GM18505 (cell line): ENCODE data around the gene IGFBP1.

ENCODE experiments used
- ATAC-seq: cut with Tn5 transposase; IDR thresholded peaks from one replicate; pipeline ENCODE4 v1.9.1; 2021; ENCODE audit not compliant: unreplicated experiment
- POLR2A ChIP-seq: IDR thresholded peaks from 4 replicates; pipeline ENCODE4 v1.6.1; 2011; ENCODE audit warnings: borderline replicate concordance; ENCODE audit not compliant: insufficient read depth, insufficient read length; ENCODE audit errors: extremely low read depth

Gene IGFBP1

GRCh38 chr7:45886931-45887667 lies 1.2 kb upstream of the IGFBP1 start:
- no peak for TF ChIP-seq POLR2A
- ATAC-seq: no peak

- no peak for ATAC-seq
Measured at GRCh38 chr7:45888993-45889366, 692 bp downstream of the IGFBP1 start.

GRCh38 chr7:45889367-45890067 lies 1.2 kb downstream of the IGFBP1 start:
- no peak for TF ChIP-seq POLR2A
- no peak for ATAC-seq

More at GRCh38 chr7:45888993-45889366, 692 bp downstream of the IGFBP1 start:
- TF ChIP-seq POLR2A: no peak

GRCh38 chr7:45890125-45890901 lies 2.0 kb downstream of the IGFBP1 start:
- no peak for ATAC-seq
- TF ChIP-seq POLR2A: no peak

GRCh38 chr7:45890902-45891461 lies 2.7 kb downstream of the IGFBP1 start:
- TF ChIP-seq POLR2A: no peak
- no peak for ATAC-seq

GRCh38 chr7:45891462-45892402 lies 3.4 kb downstream of the IGFBP1 start:
- no peak for ATAC-seq

GRCh38 chr7:45892407-45893035 lies 4.2 kb downstream of the IGFBP1 start:
- TF ChIP-seq POLR2A: no peak
- no peak for ATAC-seq

More at GRCh38 chr7:45891462-45892402, 3.4 kb downstream of the IGFBP1 start:
- TF ChIP-seq POLR2A: no peak

- no peak for ATAC-seq
- no peak for TF ChIP-seq POLR2A
Measured at GRCh38 chr7:45893374-45893995, 5.2 kb downstream of the IGFBP1 start.

GRCh38 chr7:45893996-45894664 lies 5.8 kb downstream of the IGFBP1 start:
- no peak for TF ChIP-seq POLR2A
- no peak for ATAC-seq

GRCh38 chr7:45894665-45895062 lies 6.4 kb downstream of the IGFBP1 start:
- ATAC-seq: no peak
- no peak for TF ChIP-seq POLR2A
